Astrocyte (in vitro differentiated cells and primary cell): ENCODE data around the gene GRIK1.

Experiments
- EZH2 ChIP-seq: IDR thresholded peaks from 2 replicates; pipeline ENCODE4 v1.6.1; 2012; ENCODE audit warnings: mild to moderate bottlenecking, low read length, inconsistent platforms; ENCODE audit not compliant: insufficient read depth
- TF ChIP-seq, protein P1 (sequence below): IDR thresholded peaks from 2 replicates; pipeline ENCODE4 v1.5.1; 2011; ENCODE audit warnings: low read depth, mild to moderate bottlenecking, inconsistent platforms, low read length, moderate library complexity; ENCODE audit not compliant: insufficient read depth

- TF ChIP-seq, protein P1, sequence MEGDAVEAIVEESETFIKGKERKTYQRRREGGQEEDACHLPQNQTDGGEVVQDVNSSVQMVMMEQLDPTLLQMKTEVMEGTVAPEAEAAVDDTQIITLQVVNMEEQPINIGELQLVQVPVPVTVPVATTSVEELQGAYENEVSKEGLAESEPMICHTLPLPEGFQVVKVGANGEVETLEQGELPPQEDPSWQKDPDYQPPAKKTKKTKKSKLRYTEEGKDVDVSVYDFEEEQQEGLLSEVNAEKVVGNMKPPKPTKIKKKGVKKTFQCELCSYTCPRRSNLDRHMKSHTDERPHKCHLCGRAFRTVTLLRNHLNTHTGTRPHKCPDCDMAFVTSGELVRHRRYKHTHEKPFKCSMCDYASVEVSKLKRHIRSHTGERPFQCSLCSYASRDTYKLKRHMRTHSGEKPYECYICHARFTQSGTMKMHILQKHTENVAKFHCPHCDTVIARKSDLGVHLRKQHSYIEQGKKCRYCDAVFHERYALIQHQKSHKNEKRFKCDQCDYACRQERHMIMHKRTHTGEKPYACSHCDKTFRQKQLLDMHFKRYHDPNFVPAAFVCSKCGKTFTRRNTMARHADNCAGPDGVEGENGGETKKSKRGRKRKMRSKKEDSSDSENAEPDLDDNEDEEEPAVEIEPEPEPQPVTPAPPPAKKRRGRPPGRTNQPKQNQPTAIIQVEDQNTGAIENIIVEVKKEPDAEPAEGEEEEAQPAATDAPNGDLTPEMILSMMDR: no peak
- TF ChIP-seq EZH2: no peak
Observed at GRCh38 chr21:29725025-29725736, 214.6 kb downstream of the GRIK1 start.
